Subcutaneous abdominal adipose tissue (tissue), 5 donors: Measurements from ENCODE around the gene ABHD8.
A peak's percentile ranks its signal among the peaks of the same experiment; 100 is the strongest.

Source experiments
- H3K27ac ChIP-seq: one replicate; pipeline ENCODE4 v1.7.0; 2013; ENCODE audit warnings: low read depth, mild to moderate bottlenecking, inconsistent platforms, low read length, moderate library complexity
- H3K27me3 ChIP-seq, 5 donors: one replicate each; pipeline ENCODE4 v1.7.0; 2013; ENCODE audit warnings: low read length in 5 of 5, inconsistent platforms in 1 of 5; ENCODE audit not compliant: control insufficient read depth in 5 of 5, insufficient read depth in 4 of 5
- H3K36me3 ChIP-seq, 5 donors: one replicate each; pipeline ENCODE4 v1.7.0; 2013; ENCODE audit warnings: low read length in 5 of 5; ENCODE audit not compliant: control insufficient read depth in 5 of 5, insufficient read depth in 5 of 5
- H3K4me1 ChIP-seq, 5 donors: one replicate each; pipeline ENCODE4 v1.7.0; 2013; ENCODE audit warnings: low read length in 5 of 5, mild to moderate bottlenecking in 3 of 5, moderate library complexity in 1 of 5; ENCODE audit not compliant: control insufficient read depth in 5 of 5, insufficient read depth in 5 of 5
- H3K4me3 ChIP-seq, 5 donors: one replicate each; pipeline ENCODE4 v1.7.0; 2013; ENCODE audit warnings: low read length in 5 of 5, low read depth in 1 of 5
- H3K9ac ChIP-seq, 5 donors: one replicate each; pipeline ENCODE4 v1.7.0; 2013; ENCODE audit warnings: low read length in 5 of 5, mild to moderate bottlenecking in 4 of 5, moderate library complexity in 3 of 5
- H3K9me3 ChIP-seq, 5 donors: one replicate each; pipeline ENCODE4 v1.7.0; 2013; ENCODE audit warnings: low read length in 5 of 5; ENCODE audit not compliant: control insufficient read depth in 5 of 5
- donor health status: healthy.
- donor health status: healthy.
- donor health status: healthy.
- donor health status: healthy.
- donor health status: healthy.

ABHD8 gene

DNA sequence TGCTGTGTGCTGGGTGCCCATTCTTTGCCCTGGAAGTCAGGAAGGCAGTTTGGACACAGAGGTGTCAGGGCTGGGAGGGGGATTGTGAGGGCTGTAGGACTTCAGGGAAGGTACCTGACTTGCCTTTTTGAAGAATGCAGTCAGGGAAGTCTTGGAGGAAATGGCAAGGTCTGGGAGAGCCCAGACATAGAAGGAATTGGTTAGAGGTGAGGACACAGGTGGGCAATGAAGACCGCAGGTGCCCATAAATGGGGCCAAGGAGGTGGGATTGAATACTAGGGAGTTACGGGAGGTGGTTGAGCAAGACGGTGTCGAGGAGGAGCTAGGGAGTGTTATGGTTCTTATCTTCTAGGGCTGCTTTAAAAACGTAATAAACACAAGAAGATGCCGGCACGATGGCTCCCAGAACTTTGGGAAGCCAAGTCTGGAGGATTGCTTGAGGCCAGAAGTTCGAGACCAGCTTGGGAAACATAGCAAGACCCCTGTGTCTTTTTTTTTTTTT is 4.7 kb upstream of the ABHD8 start:
- Histone ChIP-seq H3K36me3 (peaks cover 0 to 17% (median 4%) of the 10 kb centered on the region in 5 donors), H3K9ac (no peak overlapping the region), H3K4me1 (peaks cover 9 to 70% (median 48%) of the 10 kb centered on the region in 5 donors), H3K4me3 (no peak overlapping the region), H3K27ac (no peak overlapping the region), H3K27me3 (no peaks in the 10 kb centered on the region), H3K9me3 (no peaks in the 10 kb centered on the region)

DNA sequence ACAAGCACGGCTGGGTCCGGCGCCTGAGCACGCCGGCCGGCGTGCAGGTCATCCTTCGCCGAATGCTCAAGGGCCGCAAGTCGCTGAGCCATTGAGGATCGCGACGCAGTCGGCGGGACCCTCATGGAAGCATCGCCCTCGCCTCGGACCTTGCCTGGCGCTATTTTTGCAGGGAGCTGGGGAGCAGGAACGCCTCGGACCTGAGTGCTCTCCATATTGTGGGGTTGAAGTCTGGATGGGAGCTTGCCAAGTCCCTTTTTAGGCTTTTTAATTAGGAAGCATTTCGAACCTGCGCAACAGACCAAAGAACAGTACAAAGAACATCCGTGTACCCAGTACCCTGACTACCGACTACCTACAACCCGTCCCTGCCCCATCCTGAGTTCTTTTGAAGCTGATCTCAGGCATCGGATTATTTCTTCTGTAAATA is 3.1 kb upstream of the ABHD8 start:
- Histone ChIP-seq H3K9me3 (no peaks in the 10 kb centered on the region), H3K27me3 (no peaks in the 10 kb centered on the region), H3K4me3 (peak overlapping the region; percentile 55 to 86 (median 79)), H3K9ac (peak overlapping the region in 4 of 5 donors; percentile 72 to 89 (median 83)), H3K4me1 (peaks cover 9 to 68% (median 51%) of the 10 kb centered on the region in 5 donors), H3K36me3 (peaks cover 0 to under 1% (median 0%) of the 10 kb centered on the region in 5 donors), H3K27ac (peak overlapping the region; percentile 86)

- Histone ChIP-seq H3K27me3 (no peaks in the 10 kb centered on the region), H3K9me3 (no peaks in the 10 kb centered on the region), H3K4me1 (peaks cover 9 to 65% (median 49%) of the 10 kb centered on the region in 5 donors)
Observed at GRCh38 chr19:17305517-17306284, 2.5 kb upstream of the ABHD8 start, which contains the start of gene MRPL34. TSS of gene MRPL34 (plus strand) at chr19:17305872. CDS start at chr19:17305893, 21 bp downstream.

DNA sequence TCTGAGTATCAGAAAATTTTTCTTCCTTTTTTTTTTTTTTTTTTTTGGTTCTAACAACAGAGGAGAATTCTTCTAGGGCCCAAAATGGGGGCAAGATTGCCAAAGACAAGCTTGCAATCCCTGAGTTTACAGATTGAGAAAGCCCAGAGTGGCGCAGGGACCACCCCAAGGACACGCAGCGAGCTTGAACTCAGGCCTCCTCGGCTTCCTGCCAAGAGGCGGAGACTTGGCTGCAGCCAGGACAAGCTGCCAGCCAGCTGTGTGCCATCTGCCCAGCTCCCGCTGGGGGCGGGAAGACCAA is 1.9 kb upstream of the ABHD8 start:
- H3K4me1 ChIP-seq: peaks cover 4 to 60% (median 45%) of the 10 kb centered on the region in 5 donors
- H3K4me3 ChIP-seq: peak overlapping the region in 4 of 5 donors; percentile 78 to 86 (median 80)
- H3K36me3 ChIP-seq: peaks cover 0 to 6% (median 2%) of the 10 kb centered on the region in 5 donors
- no peak overlapping the region for H3K9ac ChIP-seq
- peak overlapping the region; percentile 86 for H3K27ac ChIP-seq
- no peaks in the 10 kb centered on the region for H3K9me3 ChIP-seq
- H3K27me3 ChIP-seq: no peaks in the 10 kb centered on the region

More at GRCh38 chr19:17305517-17306284, 2.5 kb upstream of the ABHD8 start, which contains the start of gene MRPL34:
- Histone ChIP-seq H3K4me3 (peak within 1 kb of the TSS; percentile 55 to 86 (median 79)), H3K27ac (peak within 1 kb of the TSS; percentile 86), H3K9ac (peak within 1 kb of the TSS; percentile 48 to 89 (median 81)), H3K36me3 (peaks cover 0 to 3% (median 2%) of the 10 kb centered on the region in 5 donors)

GRCh38 chr19:17304386-17305215 is 1.4 kb upstream of the ABHD8 start:
- Histone ChIP-seq H3K27me3 (no peaks in the 10 kb centered on the region), H3K9me3 (no peaks in the 10 kb centered on the region), H3K27ac (peak overlapping the region; percentile 86), H3K4me1 (peaks cover 3 to 54% (median 40%) of the 10 kb centered on the region in 5 donors), H3K36me3 (peaks cover 0 to 6% (median 2%) of the 10 kb centered on the region in 5 donors), H3K9ac (no peak overlapping the region), H3K4me3 (no peak overlapping the region)

DNA sequence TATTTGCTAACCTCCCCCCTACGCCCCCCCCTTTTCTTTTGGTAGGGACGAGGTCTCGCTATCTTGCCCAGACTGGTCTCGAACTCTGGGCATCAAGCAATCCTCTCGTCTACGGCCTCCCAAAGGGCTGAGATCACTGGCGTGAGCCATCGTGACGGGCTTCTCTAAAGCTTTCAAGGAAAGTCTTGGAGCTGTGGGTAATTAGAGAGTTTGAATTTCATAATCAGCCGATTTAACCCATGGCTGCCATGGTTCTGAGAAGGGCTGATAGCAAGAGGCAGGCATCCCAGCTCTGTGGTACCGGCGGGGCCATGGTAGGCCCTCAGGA is 679 bp upstream of the ABHD8 start:
- H3K27ac ChIP-seq: peak overlapping the region; percentile 86
- no peaks in the 10 kb centered on the region for H3K9me3 ChIP-seq
- peaks cover 0 to 6% (median 2%) of the 10 kb centered on the region in 5 donors for H3K36me3 ChIP-seq
- peaks cover 3 to 51% (median 38%) of the 10 kb centered on the region in 5 donors for H3K4me1 ChIP-seq
- H3K9ac ChIP-seq: no peak overlapping the region
- no peaks in the 10 kb centered on the region for H3K27me3 ChIP-seq
- peak overlapping the region in 2 of 5 donors; percentile 22 to 28 for H3K4me3 ChIP-seq

- Histone ChIP-seq H3K9me3 (peaks cover 0 to 4% (median 3%) of the 10 kb centered on the region in 5 donors), H3K27ac (no peak overlapping the region), H3K4me3 (peak overlapping the region; percentile 19 to 67 (median 62)), H3K4me1 (peaks cover 3 to 49% (median 37%) of the 10 kb centered on the region in 5 donors), H3K27me3 (no peaks in the 10 kb centered on the region), H3K9ac (peak overlapping the region in 4 of 5 donors; percentile 66 to 76 (median 72)), H3K36me3 (peaks cover 0 to 12% (median 4%) of the 10 kb centered on the region in 5 donors)
Observed at GRCh38 chr19:17302391-17303166, 646 bp downstream of the ABHD8 start.

DNA sequence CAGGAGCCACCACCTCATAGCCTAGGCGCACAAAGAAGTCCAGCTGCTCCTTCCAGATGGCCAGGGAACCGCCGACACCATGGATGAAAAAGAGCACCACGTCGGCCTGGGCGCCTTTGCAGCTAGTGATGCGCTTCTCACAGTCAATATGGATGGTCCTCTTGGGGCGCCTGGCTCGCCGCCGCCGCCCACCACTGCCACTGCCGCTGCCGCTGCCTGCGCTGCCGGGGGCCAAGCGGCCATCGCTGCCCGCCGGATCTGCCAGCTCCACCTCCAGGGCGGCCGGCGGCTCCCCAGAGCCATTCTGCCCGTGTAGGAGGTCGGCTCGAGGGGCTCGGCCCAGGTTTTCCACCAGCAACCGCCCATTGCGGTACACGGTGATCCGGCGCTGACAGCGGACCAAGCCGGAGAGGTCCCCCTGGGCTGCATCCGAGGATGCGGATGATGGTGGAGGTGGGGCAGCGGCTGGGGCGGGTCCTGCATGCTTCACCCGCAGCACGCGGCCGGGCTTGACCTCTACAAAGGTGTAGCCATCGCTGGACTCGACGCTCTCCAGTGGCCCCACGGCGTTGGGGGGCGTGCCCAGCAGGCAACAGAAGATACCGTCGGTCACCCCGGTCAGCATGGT is 2.1 kb downstream of the ABHD8 start:
- H3K36me3 ChIP-seq: peaks cover 0 to 12% (median 4%) of the 10 kb centered on the region in 5 donors
- H3K4me1 ChIP-seq: peaks cover 3 to 42% (median 31%) of the 10 kb centered on the region in 5 donors
- H3K27ac ChIP-seq: no peak overlapping the region
- peaks cover 0 to 4% (median 3%) of the 10 kb centered on the region in 5 donors for H3K9me3 ChIP-seq
- no peak overlapping the region for H3K9ac ChIP-seq
- no peak overlapping the region for H3K4me3 ChIP-seq
- no peaks in the 10 kb centered on the region for H3K27me3 ChIP-seq

GRCh38 chr19:17296976-17297375 is 6.2 kb downstream of the ABHD8 start:
- Histone ChIP-seq H3K36me3 (peaks cover 0 to 18% (median 7%) of the 10 kb centered on the region in 5 donors), H3K9ac (no peak overlapping the region), H3K4me1 (peaks cover 0 to 11% (median 8%) of the 10 kb centered on the region in 5 donors), H3K9me3 (peaks cover 0 to 4% (median 3%) of the 10 kb centered on the region in 5 donors), H3K4me3 (no peak overlapping the region), H3K27me3 (no peaks in the 10 kb centered on the region), H3K27ac (no peak overlapping the region)
